ENCODE data around the gene FAM98B. TPM values are rescaled to one million over a fixed set of nuclear protein-coding genes. Genes with fewer than 3 reads are reported as not detected.

The FAM98B gene
- polyA plus RNA-seq, 2 of the 4 experiments (the other 2 are of a cell fraction), result 16.5 to 18.8 TPM

DNA sequence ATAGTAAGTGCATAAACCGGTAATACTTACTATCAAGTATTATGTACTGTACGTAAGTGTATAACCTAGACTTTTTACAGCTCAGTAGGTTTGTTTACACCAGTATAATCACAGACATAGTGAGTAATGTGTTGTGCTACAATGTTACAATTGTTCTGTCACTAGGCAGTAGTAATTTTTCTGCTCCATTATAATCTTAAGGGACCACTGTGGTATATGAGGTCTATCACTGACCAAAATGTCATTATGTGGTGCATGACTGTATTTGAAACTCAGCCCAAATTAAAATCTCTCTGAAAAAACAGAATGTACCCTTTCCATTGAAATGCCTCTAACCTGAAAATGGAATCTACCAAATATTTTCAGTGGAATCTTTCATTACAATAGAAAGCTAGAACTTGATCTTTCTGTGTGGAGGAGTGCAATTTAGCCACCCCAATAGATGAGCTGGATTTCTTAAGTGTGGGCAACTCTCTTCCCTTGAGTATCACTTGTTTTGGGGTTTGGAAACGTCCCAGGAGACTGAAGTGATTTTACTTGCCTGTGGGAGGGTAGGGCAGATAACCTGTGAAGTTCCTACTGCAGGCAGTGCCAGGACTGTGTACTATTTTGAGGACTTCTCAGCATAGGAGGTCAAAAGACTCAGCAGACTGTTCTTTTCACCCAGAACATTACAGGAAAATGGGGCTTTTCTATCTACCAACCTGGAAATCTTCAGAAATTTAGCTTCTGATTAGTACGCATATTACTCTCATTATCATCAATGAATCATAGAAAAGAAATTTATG lies 50.9 kb downstream of the FAM98B start:
- FAIRE-seq (no peak), ATAC-seq (no peak), DNase-seq (ENCODE audit: low read depth in 1 of 2, low spot score in 1 of 2) (no peak)
- no peak overlapping the region for H3K27ac ChIP-seq
- WGBS (ENCODE audit: missing lambda C conversion rate), result 79% methylated on average over 4 of the region's 4 CpGs
- H3K4me2 ChIP-seq, result no peak overlapping the region
- CTCF ChIA-PET, result interaction anchor here (1.0 to 1.6 kb wide), 4 partner anchors 14 to 185 kb away, joined by 3 to 5 read pairs (median 4); no protein-coding TSS in a partner anchor
- POLR2A ChIA-PET, result no interaction called here
- no peaks in the 10 kb centered on the region for H3K9me3 ChIP-seq
- TF ChIP-seq RCOR1 (IDR thresholded peaks at IDR 0.05; ENCODE audit: low read depth, low read length) (no peak), RAD21 (conservative IDR thresholded peaks at IDR 0.05 in 1 of 2, IDR thresholded peaks at IDR 0.05 in 1 of 2) (no peak), FOXS1 (CRISPR knock-in tag; IDR thresholded peaks at IDR 0.05) (no peak), MAFK (IDR thresholded peaks at IDR 0.05; ENCODE audit: partially characterized antibody) (no peak), CBX2 (IDR thresholded peaks at IDR 0.05; ENCODE audit: borderline replicate concordance, low read depth) (no peak), EP300 (IDR thresholded peaks at IDR 0.05) (no peak), ZNF302 (CRISPR knock-in tag; IDR thresholded peaks at IDR 0.05) (no peak), NR3C1 (IDR thresholded peaks at IDR 0.05) (no peak)
- TF ChIP-seq, protein P1, sequence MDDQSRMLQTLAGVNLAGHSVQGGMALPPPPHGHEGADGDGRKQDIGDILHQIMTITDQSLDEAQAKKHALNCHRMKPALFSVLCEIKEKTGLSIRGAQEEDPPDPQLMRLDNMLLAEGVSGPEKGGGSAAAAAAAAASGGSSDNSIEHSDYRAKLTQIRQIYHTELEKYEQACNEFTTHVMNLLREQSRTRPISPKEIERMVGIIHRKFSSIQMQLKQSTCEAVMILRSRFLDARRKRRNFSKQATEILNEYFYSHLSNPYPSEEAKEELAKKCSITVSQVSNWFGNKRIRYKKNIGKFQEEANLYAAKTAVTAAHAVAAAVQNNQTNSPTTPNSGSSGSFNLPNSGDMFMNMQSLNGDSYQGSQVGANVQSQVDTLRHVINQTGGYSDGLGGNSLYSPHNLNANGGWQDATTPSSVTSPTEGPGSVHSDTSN (IDR thresholded peaks at IDR 0.05), result no peak
- TF ChIP-seq, protein P2, sequence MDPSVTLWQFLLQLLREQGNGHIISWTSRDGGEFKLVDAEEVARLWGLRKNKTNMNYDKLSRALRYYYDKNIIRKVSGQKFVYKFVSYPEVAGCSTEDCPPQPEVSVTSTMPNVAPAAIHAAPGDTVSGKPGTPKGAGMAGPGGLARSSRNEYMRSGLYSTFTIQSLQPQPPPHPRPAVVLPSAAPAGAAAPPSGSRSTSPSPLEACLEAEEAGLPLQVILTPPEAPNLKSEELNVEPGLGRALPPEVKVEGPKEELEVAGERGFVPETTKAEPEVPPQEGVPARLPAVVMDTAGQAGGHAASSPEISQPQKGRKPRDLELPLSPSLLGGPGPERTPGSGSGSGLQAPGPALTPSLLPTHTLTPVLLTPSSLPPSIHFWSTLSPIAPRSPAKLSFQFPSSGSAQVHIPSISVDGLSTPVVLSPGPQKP (IDR thresholded peaks at IDR 0.05; ENCODE audit: low read depth, low read length), result no peak
- TF ChIP-seq, protein P3, sequence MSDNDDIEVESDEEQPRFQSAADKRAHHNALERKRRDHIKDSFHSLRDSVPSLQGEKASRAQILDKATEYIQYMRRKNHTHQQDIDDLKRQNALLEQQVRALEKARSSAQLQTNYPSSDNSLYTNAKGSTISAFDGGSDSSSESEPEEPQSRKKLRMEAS (IDR thresholded peaks at IDR 0.05), result no peak
- H3K4me3 ChIP-seq, result no peak overlapping the region
- H3K4me1 ChIP-seq, result no peaks in the 10 kb centered on the region

DNA sequence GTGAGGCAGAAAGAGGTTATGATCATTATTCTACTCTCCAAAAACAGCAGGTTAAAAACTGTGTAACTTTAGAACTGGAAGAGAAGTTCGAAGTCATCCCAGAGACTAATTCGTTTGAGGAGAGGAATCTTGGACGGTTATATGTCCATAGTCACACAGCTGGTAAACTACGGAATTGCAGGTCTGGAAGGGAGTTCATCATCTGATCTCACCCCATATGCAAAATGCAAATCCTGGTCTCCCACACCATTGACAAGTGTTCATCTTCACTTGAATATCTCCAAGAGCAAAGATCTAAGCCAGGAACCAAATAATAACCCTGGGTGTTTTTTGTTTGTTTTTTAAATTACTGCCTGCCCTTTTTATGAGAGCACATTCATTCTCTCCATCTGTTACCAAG lies 53.1 kb downstream of the FAM98B start:
- Histone ChIP-seq H3K4me3 (no peak overlapping the region), H3K9me3 (no peaks in the 10 kb centered on the region), H3K4me2 (no peak overlapping the region), H3K4me1 (no peaks in the 10 kb centered on the region), H3K27ac (no peak overlapping the region)
- FAIRE-seq (no peak), DNase-seq (ENCODE audit: low read depth in 1 of 2, low spot score in 1 of 2) (no peak), ATAC-seq (no peak)
- TF ChIP-seq EP300 (IDR thresholded peaks at IDR 0.05) (no peak), ZSCAN20 (CRISPR knock-in tag; IDR thresholded peaks at IDR 0.05) (no peak), ZC3H11A (IDR thresholded peaks at IDR 0.05) (no peak), GATA3 (IDR thresholded peaks at IDR 0.05; ENCODE audit: borderline replicate concordance) (no peak), MYC (IDR thresholded peaks at IDR 0.05; ENCODE audit: borderline replicate concordance, low read length) (no peak), RFX5 (IDR thresholded peaks at IDR 0.05) (no peak), POLR2A (IDR thresholded peaks at IDR 0.05; ENCODE audit: low read length) (no peak)
- POLR2A ChIA-PET, result no interaction called here
- CTCF ChIA-PET, result interaction anchor here (1.2 kb wide), 2 partner anchors 10 to 57 kb away, joined by 3 read pairs; partner anchors contain the start of gene RASGRP1
- WGBS (ENCODE audit: missing lambda C conversion rate), result 95% methylated on average over 4 of the region's 4 CpGs

DNA sequence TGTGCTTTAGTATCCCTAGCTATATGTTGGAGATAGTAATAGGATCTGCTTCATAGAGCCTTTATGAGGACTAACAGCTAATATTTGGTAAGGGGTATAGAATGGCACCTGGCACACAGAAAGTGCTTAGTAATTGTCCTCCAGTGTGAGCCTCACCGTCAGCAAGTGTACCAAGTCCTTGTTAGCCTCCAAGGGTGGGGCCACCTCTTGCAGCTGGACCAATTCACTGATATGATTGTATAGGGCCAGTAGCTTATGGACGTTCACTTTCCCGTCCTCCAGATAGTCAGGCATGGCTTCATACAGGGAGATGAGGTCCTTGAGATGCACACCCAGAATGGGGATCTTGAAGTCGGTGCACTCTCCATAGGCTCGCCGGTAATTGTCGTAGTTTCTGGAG lies 53.6 kb downstream of the FAM98B start:
- no peak overlapping the region for H3K4me2 ChIP-seq
- ATAC-seq (no peak), DNase-seq (ENCODE audit: low read depth in 1 of 2, low spot score in 1 of 2) (no peak), FAIRE-seq (no peak)
- CTCF ChIA-PET, result interaction anchor here (0.6 to 1.2 kb wide), 3 partner anchors 11 to 57 kb away, joined by 3 read pairs; partner anchors contain the start of gene RASGRP1
- no peaks in the 10 kb centered on the region for H3K9me3 ChIP-seq
- H3K4me3 ChIP-seq, result no peak overlapping the region
- 88% methylated on average over 7 of the region's 7 CpGs for WGBS (ENCODE audit: missing lambda C conversion rate)
- no peaks in the 10 kb centered on the region for H3K4me1 ChIP-seq
- POLR2A ChIA-PET, result no interaction called here
- H3K27ac ChIP-seq, result no peak overlapping the region
- no peak for TF ChIP-seq JUN (IDR thresholded peaks at IDR 0.05)
- no peak for TF ChIP-seq SMC3 (IDR thresholded peaks at IDR 0.05)
- TF ChIP-seq CBX8 (IDR thresholded peaks at IDR 0.05), result no peak
- TF ChIP-seq, protein P4, sequence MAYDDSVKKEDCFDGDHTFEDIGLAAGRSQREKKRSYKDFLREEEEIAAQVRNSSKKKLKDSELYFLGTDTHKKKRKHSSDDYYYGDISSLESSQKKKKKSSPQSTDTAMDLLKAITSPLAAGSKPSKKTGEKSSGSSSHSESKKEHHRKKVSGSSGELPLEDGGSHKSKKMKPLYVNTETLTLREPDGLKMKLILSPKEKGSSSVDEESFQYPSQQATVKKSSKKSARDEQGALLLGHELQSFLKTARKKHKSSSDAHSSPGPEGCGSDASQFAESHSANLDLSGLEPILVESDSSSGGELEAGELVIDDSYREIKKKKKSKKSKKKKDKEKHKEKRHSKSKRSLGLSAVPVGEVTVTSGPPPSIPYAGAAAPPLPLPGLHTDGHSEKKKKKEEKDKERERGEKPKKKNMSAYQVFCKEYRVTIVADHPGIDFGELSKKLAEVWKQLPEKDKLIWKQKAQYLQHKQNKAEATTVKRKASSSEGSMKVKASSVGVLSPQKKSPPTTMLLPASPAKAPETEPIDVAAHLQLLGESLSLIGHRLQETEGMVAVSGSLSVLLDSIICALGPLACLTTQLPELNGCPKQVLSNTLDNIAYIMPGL (CRISPR knock-in tag; IDR thresholded peaks at IDR 0.05; ENCODE audit: borderline replicate concordance), result no peak
- no peak for TF ChIP-seq HOXA7 (CRISPR knock-in tag; IDR thresholded peaks at IDR 0.05)
- TF ChIP-seq CEBPB (IDR thresholded peaks at IDR 0.05), result no peak
- no peak for TF ChIP-seq EHF (CRISPR knock-in tag; IDR thresholded peaks at IDR 0.05)
- TF ChIP-seq PHF8 (IDR thresholded peaks at IDR 0.05; ENCODE audit: borderline replicate concordance, low read depth), result no peak
- no peak for TF ChIP-seq EP300 (IDR thresholded peaks at IDR 0.05)
- TF ChIP-seq TFCP2L1 (CRISPR knock-in tag; IDR thresholded peaks at IDR 0.05), result no peak
- TF ChIP-seq RFX5 (IDR thresholded peaks at IDR 0.05), result no peak
- TF ChIP-seq BHLHE40 (IDR thresholded peaks at IDR 0.05; ENCODE audit: low read depth, low read length), result no peak
- TF ChIP-seq CBX2 (IDR thresholded peaks at IDR 0.05; ENCODE audit: borderline replicate concordance, low read depth), result no peak
- TF ChIP-seq ZSCAN20 (CRISPR knock-in tag; IDR thresholded peaks at IDR 0.05), result no peak
